ENCODE measurements around the gene EMC9. TPM values are rescaled to one million over a fixed set of nuclear protein-coding genes. Genes with fewer than 3 reads are reported as not detected.

Gene EMC9
- total and polyA plus RNA-seq, 4 donors, result 8.6 to 17.8 (median 13.4) TPM

- DNase-seq (ENCODE audit: low spot score), result no peak
- WGBS, result 93% methylated on average over 5 of the region's 5 CpGs
These were observed 24.4 kb upstream of the EMC9 start for GRCh38 chr14:24165785-24166184.

GRCh38 chr14:24164518-24164991 is 23.2 kb upstream of the EMC9 start:
- peaks cover 21 to 55% (median 39%) of the 10 kb centered on the region in 4 donors for H3K36me3 ChIP-seq (ENCODE audit: control insufficient read depth in 4 of 4, insufficient read depth in 3 of 4, low read depth in 1 of 4, low read length in 3 of 4)
- no peak overlapping the region for H3K4me3 ChIP-seq (ENCODE audit: low read depth in 1 of 3, low read length in 3 of 3)
- no peak overlapping the region for H3K27ac ChIP-seq (ENCODE audit: low read depth in 1 of 2, low read length in 2 of 2)
- no peak overlapping the region for H3K9ac ChIP-seq (ENCODE audit: low read depth in 1 of 2, low read length in 2 of 2)
- H3K9me3 ChIP-seq (ENCODE audit: control insufficient read depth in 4 of 4, low read length in 3 of 4), result no peaks in the 10 kb centered on the region
- TF ChIP-seq REST (IDR thresholded peaks at IDR 0.05) (no peak), ZBTB33 (IDR thresholded peaks at IDR 0.05) (no peak), NR2F2 (IDR thresholded peaks at IDR 0.05) (no peak), FOXA2 (IDR thresholded peaks at IDR 0.05) (no peak), RXRA (IDR thresholded peaks at IDR 0.05) (no peak), YY1 (IDR thresholded peaks at IDR 0.05) (no peak), FOXA1 (IDR thresholded peaks at IDR 0.05) (no peak), CTCF (IDR thresholded peaks at IDR 0.05; ENCODE audit: low read depth, low read length, missing input control) (no peak), ATF3 (IDR thresholded peaks at IDR 0.05) (no peak), TAF1 (conservative IDR thresholded peaks at IDR 0.05) (no peak), HNF4G (IDR thresholded peaks at IDR 0.05) (no peak), EGR1 (IDR thresholded peaks at IDR 0.05; ENCODE audit: low read depth in 2 of 2) (no peak), MAX (IDR thresholded peaks at IDR 0.05) (no peak), SP1 (IDR thresholded peaks at IDR 0.05) (no peak)
- H3K27me3 ChIP-seq (ENCODE audit: control insufficient read depth in 4 of 4, insufficient read depth in 4 of 4, low read length in 3 of 4), result no peaks in the 10 kb centered on the region
- WGBS, result 95% methylated on average over 14 of the region's 14 CpGs
- peaks cover 8 to 34% (median 28%) of the 10 kb centered on the region in 4 donors for H3K4me1 ChIP-seq (ENCODE audit: control insufficient read depth in 4 of 4, insufficient read depth in 4 of 4, low read length in 3 of 4)
- DNase-seq (ENCODE audit: low spot score), result no peak

More at GRCh38 chr14:24165785-24166184, 24.4 kb upstream of the EMC9 start:
- H3K27me3 ChIP-seq (ENCODE audit: control insufficient read depth in 4 of 4, insufficient read depth in 4 of 4, low read length in 3 of 4), result no peaks in the 10 kb centered on the region
- TF ChIP-seq HNF4A (conservative IDR thresholded peaks at IDR 0.05), result no peak
- TF ChIP-seq FOXA1 (IDR thresholded peaks at IDR 0.05), result no peak
- no peak for TF ChIP-seq JUND (IDR thresholded peaks at IDR 0.05)
- no peak for TF ChIP-seq FOXA2 (IDR thresholded peaks at IDR 0.05)
- TF ChIP-seq EGR1 (IDR thresholded peaks at IDR 0.05; ENCODE audit: low read depth in 2 of 2), result no peak
- no peak for TF ChIP-seq ATF3 (IDR thresholded peaks at IDR 0.05)
- TF ChIP-seq GABPA (IDR thresholded peaks at IDR 0.05 in 1 of 2, conservative IDR thresholded peaks at IDR 0.05 in 1 of 2), result no peak
- no peak for TF ChIP-seq CTCF (IDR thresholded peaks at IDR 0.05; ENCODE audit: low read depth, low read length, missing input control)
- H3K9me3 ChIP-seq (ENCODE audit: control insufficient read depth in 4 of 4, low read length in 3 of 4), result no peaks in the 10 kb centered on the region
- no peak overlapping the region for H3K9ac ChIP-seq (ENCODE audit: low read depth in 1 of 2, low read length in 2 of 2)
- peaks cover 20 to 55% (median 39%) of the 10 kb centered on the region in 4 donors for H3K36me3 ChIP-seq (ENCODE audit: control insufficient read depth in 4 of 4, insufficient read depth in 3 of 4, low read depth in 1 of 4, low read length in 3 of 4)
- H3K4me1 ChIP-seq (ENCODE audit: control insufficient read depth in 4 of 4, insufficient read depth in 4 of 4, low read length in 3 of 4), result peaks cover 2 to 22% (median 17%) of the 10 kb centered on the region in 4 donors
- no peak overlapping the region for H3K4me3 ChIP-seq (ENCODE audit: low read depth in 1 of 3, low read length in 3 of 3)
- H3K27ac ChIP-seq (ENCODE audit: low read depth in 1 of 2, low read length in 2 of 2), result no peak overlapping the region

Data from liver (tissue), 9 donors.